Tibial nerve (tissue), 4 donors: ENCODE data around the gene CLSTN3. TPM values are rescaled to one million over a fixed set of nuclear protein-coding genes. Genes with fewer than 3 reads are reported as not detected.

ENCODE experiments used
- DNase-seq, 2 donors: peaks; one replicate each; pipeline ENCODE4 v3.0.0-alpha.2; 2019; ENCODE audit warnings: low spot score in 2 of 2
- H3K27ac ChIP-seq, 4 donors: fragments of 200-600 bp; sonication (generic) in 3 of 4; one replicate each; pipeline ENCODE4 v1.5.1; 2017 to 2019; ENCODE audit warnings: mild to moderate bottlenecking in 1 of 4
- H3K27me3 ChIP-seq, 2 donors: fragments of 200-600 bp; sonication (generic) in 1 of 2; one replicate each; pipeline versions ENCODE4 v1.5.1 to v1.6.0; 2017 to 2019
- H3K36me3 ChIP-seq, 3 donors: fragments of 200-600 bp; sonication (generic); one replicate each; pipeline ENCODE4 v1.5.1; 2018 to 2019
- H3K4me1 ChIP-seq, 4 donors: fragments of 200-600 bp; sonication (generic) in 3 of 4; one replicate each; pipeline ENCODE4 v1.5.1; 2017 to 2019
- H3K4me3 ChIP-seq, 4 donors: fragments of 200-600 bp; sonication (generic) in 3 of 4; one replicate each; pipeline ENCODE4 v1.5.1; 2017 to 2019; ENCODE audit warnings: mild to moderate bottlenecking in 1 of 4, moderate library complexity in 1 of 4
- H3K9me3 ChIP-seq, 4 donors: fragments of 200-600 bp; sonication (generic) in 3 of 4; one replicate each; pipeline ENCODE4 v1.5.1; 2017 to 2019
- EP300 ChIP-seq, 2 donors: sonication (generic); formaldehyde crosslinking; IDR thresholded peaks; one replicate each; pipeline ENCODE4 v1.6.1; 2017; ENCODE audit warnings: antibody characterized with exemption in 2 of 2, mild to moderate bottlenecking in 1 of 2
- POLR2A ChIP-seq, 2 donors: fragments of 450-650 bp; IDR thresholded peaks; one replicate each; pipeline ENCODE4 v1.6.1; 2017; ENCODE audit warnings: antibody characterized with exemption in 2 of 2, mild to moderate bottlenecking in 2 of 2, moderate library complexity in 2 of 2
- WGBS, 2 donors: methylation state at CpG; one replicate each; pipeline ENCODE4 v1.1.5; 2018; 5-methylcytosine and 5-hydroxymethylcytosine counted together
- total RNA-seq, 4 donors: library from RNA; depleted of rRNA; stranded (reverse); fragments of >200 nt; gene quantifications; one replicate each; pipeline ENCODE4 v1.1.0, GENCODE V29; 2016
- TF ChIP-seq, protein P1 (sequence below), 5 experiments: fragments of 200-600 bp in 3 of 5; fragments of 450-650 bp in 2 of 5; sonication (generic) in 3 of 5; IDR thresholded peaks; one replicate each; pipeline ENCODE4 v1.5.1; 2016 to 2019; ENCODE audit warnings: antibody characterized with exemption in 5 of 5, mild to moderate bottlenecking in 3 of 5, moderate library complexity in 2 of 5

The CLSTN3 gene
- total RNA-seq, 4 donors from 2014 or later: 40.0 to 112 (median 79.6) TPM

DNA sequence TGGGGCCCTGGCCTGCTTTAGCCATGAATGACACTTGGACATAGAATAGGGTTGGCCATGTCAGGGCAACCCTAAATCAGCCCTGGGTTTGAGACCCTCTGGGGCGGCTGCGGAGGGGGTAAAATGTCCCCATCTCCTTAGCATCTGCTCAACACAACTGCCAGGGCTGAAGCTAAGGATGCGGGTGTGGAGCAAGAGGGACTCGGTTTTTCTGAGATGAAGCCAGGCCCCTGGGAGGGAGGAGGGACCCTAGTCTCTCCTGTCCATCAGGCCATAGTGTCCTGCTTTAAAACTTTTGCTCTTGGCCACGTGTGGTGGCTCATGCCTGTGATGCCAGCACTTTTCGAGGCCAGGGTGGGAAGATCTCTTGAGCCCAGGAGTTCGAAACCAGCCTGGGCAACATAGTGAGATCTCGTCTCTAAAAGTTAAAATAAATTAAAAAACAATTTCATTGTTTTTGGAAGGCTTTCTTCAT, 37.1 kb upstream of the CLSTN3 start:
- Histone ChIP-seq H3K36me3 (peaks cover 0 to 36% (median 0%) of the 10 kb centered on the region in 3 donors), H3K4me1 (peaks cover 0 to 52% (median 17%) of the 10 kb centered on the region in 4 donors), H3K27me3 (no peaks in the 10 kb centered on the region), H3K9me3 (no peaks in the 10 kb centered on the region), H3K4me3 (peak overlapping the region in 2 of 4 donors; percentile 50 to 57), H3K27ac (peak overlapping the region; percentile 32 to 91 (median 81))
- WGBS, 2 donors: 72 to 80% methylated on average over 8 of the region's 8 CpGs
- TF ChIP-seq, protein P1, sequence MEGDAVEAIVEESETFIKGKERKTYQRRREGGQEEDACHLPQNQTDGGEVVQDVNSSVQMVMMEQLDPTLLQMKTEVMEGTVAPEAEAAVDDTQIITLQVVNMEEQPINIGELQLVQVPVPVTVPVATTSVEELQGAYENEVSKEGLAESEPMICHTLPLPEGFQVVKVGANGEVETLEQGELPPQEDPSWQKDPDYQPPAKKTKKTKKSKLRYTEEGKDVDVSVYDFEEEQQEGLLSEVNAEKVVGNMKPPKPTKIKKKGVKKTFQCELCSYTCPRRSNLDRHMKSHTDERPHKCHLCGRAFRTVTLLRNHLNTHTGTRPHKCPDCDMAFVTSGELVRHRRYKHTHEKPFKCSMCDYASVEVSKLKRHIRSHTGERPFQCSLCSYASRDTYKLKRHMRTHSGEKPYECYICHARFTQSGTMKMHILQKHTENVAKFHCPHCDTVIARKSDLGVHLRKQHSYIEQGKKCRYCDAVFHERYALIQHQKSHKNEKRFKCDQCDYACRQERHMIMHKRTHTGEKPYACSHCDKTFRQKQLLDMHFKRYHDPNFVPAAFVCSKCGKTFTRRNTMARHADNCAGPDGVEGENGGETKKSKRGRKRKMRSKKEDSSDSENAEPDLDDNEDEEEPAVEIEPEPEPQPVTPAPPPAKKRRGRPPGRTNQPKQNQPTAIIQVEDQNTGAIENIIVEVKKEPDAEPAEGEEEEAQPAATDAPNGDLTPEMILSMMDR (IDR thresholded peaks at IDR 0.05): no peak
- TF ChIP-seq EP300 (IDR thresholded peaks at IDR 0.05) (no peak), POLR2A (IDR thresholded peaks at IDR 0.05) (no peak)
- DNase-seq: no peak

DNA sequence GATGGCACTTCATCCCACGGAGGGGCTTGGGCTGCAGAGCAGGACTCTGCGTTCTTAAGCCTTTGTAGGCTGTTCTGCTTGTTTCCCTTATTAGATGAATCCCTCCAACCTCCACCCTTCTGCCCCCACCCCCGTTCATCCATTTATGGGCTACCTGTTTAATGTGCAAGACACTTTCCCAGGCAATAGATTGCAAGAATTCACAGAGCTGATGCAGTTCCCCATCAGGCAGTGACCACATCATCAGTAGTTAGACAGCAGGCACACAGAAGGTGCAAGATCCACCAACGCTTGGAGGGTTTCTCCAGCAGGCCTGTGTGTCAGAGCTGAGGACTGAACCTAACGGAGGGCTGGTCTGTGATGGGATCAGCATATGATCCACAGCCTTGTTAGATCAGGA, 36.7 kb upstream of the CLSTN3 start:
- Histone ChIP-seq H3K9me3 (no peaks in the 10 kb centered on the region), H3K4me1 (peaks cover 0 to 52% (median 17%) of the 10 kb centered on the region in 4 donors), H3K4me3 (no peak overlapping the region), H3K27ac (peak overlapping the region in 3 of 4 donors; percentile 64 to 91 (median 76)), H3K36me3 (peaks cover 0 to 36% (median 0%) of the 10 kb centered on the region in 3 donors), H3K27me3 (no peaks in the 10 kb centered on the region)
- no peak for DNase-seq
- TF ChIP-seq EP300 (IDR thresholded peaks at IDR 0.05) (no peak), POLR2A (IDR thresholded peaks at IDR 0.05) (no peak)
- TF ChIP-seq, protein P1 (IDR thresholded peaks at IDR 0.05): no peak
- WGBS, 2 donors: 61 to 64% methylated on average over 5 of the region's 5 CpGs

DNA sequence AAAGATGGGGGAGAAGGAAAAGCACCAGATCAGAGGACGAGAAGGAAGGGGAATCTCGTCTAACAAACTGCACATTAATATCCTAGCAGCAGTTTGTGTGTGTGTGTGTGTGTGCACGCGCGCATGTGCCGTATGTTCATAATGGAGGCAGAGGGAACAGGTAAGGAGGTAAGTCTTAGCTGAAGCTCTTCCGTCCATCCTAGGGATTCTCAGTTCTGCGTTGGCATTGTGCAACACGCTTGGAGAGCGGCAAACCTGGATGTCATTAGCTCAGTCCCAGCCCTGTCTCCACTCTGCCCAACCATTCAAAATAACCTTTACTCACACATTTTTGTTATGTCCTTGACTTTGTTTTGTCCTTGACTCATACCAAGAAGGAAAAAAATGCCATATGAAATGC, 36.3 kb upstream of the CLSTN3 start:
- Histone ChIP-seq H3K4me3 (no peak overlapping the region), H3K36me3 (peaks cover 0 to 35% (median 0%) of the 10 kb centered on the region in 3 donors), H3K4me1 (peaks cover 0 to 52% (median 17%) of the 10 kb centered on the region in 4 donors), H3K9me3 (no peaks in the 10 kb centered on the region), H3K27me3 (no peaks in the 10 kb centered on the region), H3K27ac (peak overlapping the region in 3 of 4 donors; percentile 13 to 91 (median 64))
- DNase-seq: peak in 1 of 2 donors; percentile 55
- WGBS, 2 donors: 62 to 70% methylated on average over 10 of the region's 10 CpGs
- TF ChIP-seq POLR2A (IDR thresholded peaks at IDR 0.05): no peak
- peak in 1 of 2 donors; percentile 72 for TF ChIP-seq EP300 (IDR thresholded peaks at IDR 0.05)
- TF ChIP-seq, protein P1 (IDR thresholded peaks at IDR 0.05): no peak

DNA sequence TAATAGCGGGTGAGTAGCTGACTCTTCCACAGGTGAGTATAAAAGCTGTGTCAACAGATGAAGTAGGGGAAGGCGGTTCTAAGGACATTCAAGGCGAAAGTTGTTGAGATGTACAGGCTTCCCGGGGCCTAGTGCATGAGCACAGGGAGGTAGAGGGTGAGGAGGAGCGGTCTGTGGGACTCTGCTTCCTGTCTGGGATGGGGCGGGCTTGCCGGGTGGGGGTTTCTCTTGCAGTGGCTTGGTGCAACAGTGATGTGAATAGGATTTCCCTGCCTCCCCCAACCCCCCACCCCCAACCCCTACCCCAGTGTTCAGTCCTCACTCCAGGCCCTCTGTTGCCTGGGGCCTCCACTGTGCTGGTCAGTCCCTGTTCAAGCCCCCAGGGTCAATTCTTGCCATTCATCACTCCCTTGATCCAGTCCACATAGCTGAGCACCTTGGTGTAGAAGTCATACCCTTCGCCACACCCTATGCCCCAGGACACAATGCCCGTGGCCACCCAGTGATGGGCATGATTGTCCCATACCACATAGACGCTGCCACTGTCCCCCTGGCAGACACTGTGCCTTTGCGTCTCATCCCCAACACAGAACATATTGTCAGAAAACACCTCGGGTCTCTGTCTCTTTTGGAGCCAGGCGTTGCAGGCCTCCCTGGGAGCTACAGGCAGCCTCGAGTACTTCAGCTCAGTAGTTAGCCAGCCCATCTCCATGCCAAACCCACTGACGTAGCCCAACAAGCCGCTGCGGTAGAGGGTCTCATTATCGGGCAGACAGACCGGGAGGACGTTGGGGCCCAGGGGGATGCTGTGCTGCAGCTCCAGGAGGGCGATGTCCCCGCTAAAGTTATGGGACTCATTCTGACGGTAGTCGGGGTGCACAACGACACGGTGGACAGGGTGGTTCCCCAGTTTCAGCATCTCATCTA, 33.9 kb upstream of the CLSTN3 start:
- H3K9me3 ChIP-seq: no peaks in the 10 kb centered on the region
- H3K27ac ChIP-seq: no peak overlapping the region
- no peak for TF ChIP-seq POLR2A (IDR thresholded peaks at IDR 0.05)
- TF ChIP-seq, protein P1 (IDR thresholded peaks at IDR 0.05): no peak
- no peak for TF ChIP-seq EP300 (IDR thresholded peaks at IDR 0.05)
- no peaks in the 10 kb centered on the region for H3K27me3 ChIP-seq
- no peak for DNase-seq
- H3K4me1 ChIP-seq: peaks cover 0 to 32% (median 8%) of the 10 kb centered on the region in 4 donors
- peaks cover 0 to 38% (median 0%) of the 10 kb centered on the region in 3 donors for H3K36me3 ChIP-seq
- 82% methylated on average over 12 to 26 of the region's 26 CpGs for WGBS, 2 donors
- H3K4me3 ChIP-seq: no peak overlapping the region

DNA sequence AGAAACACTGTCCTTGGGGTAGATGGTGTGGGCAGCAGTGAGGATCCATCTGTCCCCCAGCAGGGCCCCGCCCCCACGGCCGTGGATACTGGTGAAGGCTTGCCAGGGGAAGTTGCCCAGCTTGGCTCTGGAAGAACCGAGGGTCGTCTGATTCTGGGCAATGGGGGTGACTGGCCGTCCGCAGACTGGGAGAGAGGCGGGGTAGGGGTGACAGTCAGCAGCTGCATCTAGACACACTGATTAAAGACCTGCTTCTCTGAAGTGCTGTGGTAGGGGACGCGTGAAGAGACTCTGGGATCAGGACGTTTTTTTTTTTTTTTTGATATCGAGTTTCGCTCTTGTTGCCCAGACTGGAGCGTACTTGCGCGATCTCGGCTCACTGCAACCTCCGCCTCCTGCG, 33.2 kb upstream of the CLSTN3 start:
- WGBS, 2 donors: 81 to 82% methylated on average over 19 of the region's 19 CpGs
- no peaks in the 10 kb centered on the region for H3K27me3 ChIP-seq
- TF ChIP-seq, protein P1 (IDR thresholded peaks at IDR 0.05): no peak
- TF ChIP-seq EP300 (IDR thresholded peaks at IDR 0.05) (no peak), POLR2A (IDR thresholded peaks at IDR 0.05) (no peak)
- H3K9me3 ChIP-seq: no peaks in the 10 kb centered on the region
- no peak overlapping the region for H3K27ac ChIP-seq
- H3K4me1 ChIP-seq: peaks cover 0 to 32% (median 8%) of the 10 kb centered on the region in 4 donors
- no peak for DNase-seq
- no peak overlapping the region for H3K4me3 ChIP-seq
- H3K36me3 ChIP-seq: peaks cover 0 to 43% (median 0%) of the 10 kb centered on the region in 3 donors
